Measurements from ENCODE around the gene NOXRED1.

GRCh38 chr14:77457115-77457521 is 33.8 kb upstream of the NOXRED1 start:
- TF ChIP-seq CTCF (IDR thresholded peaks at IDR 0.05) (no peak), POLR2A (IDR thresholded peaks at IDR 0.05) (no peak)

All from adrenal gland (tissue), 5 donors.